Ectodermal cell (in vitro differentiated cells): ENCODE data around the gene SZRD1.
A peak's percentile ranks its signal among the peaks of the same experiment; 100 is the strongest.

Experiments used
- H3K27ac ChIP-seq: 2 replicates; pipeline ENCODE4 v1.7.0; 2013; ENCODE audit warnings: mild to moderate bottlenecking, low read depth, low read length; ENCODE audit not compliant: insufficient read depth, poor library complexity, severe bottlenecking
- H3K27me3 ChIP-seq: 2 replicates; pipeline ENCODE4 v1.7.0; 2013; ENCODE audit warnings: mild to moderate bottlenecking, low read length; ENCODE audit not compliant: insufficient read depth, control insufficient read depth, poor library complexity, severe bottlenecking
- H3K36me3 ChIP-seq: one replicate; pipeline ENCODE4 v1.7.0; 2013; ENCODE audit warnings: low read length; ENCODE audit not compliant: control insufficient read depth, insufficient read depth
- H3K4me1 ChIP-seq: one replicate; pipeline ENCODE4 v1.7.0; 2013; ENCODE audit warnings: low read length; ENCODE audit not compliant: control insufficient read depth, insufficient read depth
- H3K4me3 ChIP-seq: 2 replicates; pipeline ENCODE4 v1.7.0; 2013; ENCODE audit warnings: low read depth, low read length, control low read depth; ENCODE audit not compliant: insufficient read depth
- H3K9me3 ChIP-seq: 2 replicates; pipeline ENCODE4 v1.7.0; 2013; ENCODE audit warnings: mild to moderate bottlenecking, low read length, moderate library complexity; ENCODE audit not compliant: control insufficient read depth
- WGBS, 2 experiments: methylation state at CpG; one replicate each; pipeline ENCODE4 v1.1.7; 2013; ENCODE audit warnings: missing lambda C conversion rate in 2 of 2; 5-methylcytosine and 5-hydroxymethylcytosine counted together

SZRD1 gene

GRCh38 chr1:16438924-16439323 is 71.9 kb downstream of the SZRD1 start:
- H3K9me3 ChIP-seq, result no peaks in the 10 kb centered on the region
- H3K27me3 ChIP-seq, result no peaks in the 10 kb centered on the region
- 87 to 92% methylated on average over 2 of the region's 2 CpGs for WGBS, 2 experiments
- no peaks in the 10 kb centered on the region for H3K4me1 ChIP-seq
- peaks cover 9% of the 10 kb centered on the region for H3K36me3 ChIP-seq
- H3K27ac ChIP-seq, result no peak overlapping the region
- no peak overlapping the region for H3K4me3 ChIP-seq

GRCh38 chr1:16440131-16440469 is 73.1 kb downstream of the SZRD1 start:
- H3K4me1 ChIP-seq, result no peaks in the 10 kb centered on the region
- no peak overlapping the region for H3K27ac ChIP-seq
- H3K36me3 ChIP-seq, result peaks cover 15% of the 10 kb centered on the region
- peak overlapping the region; percentile 100 for H3K4me3 ChIP-seq
- H3K27me3 ChIP-seq, result no peaks in the 10 kb centered on the region
- 61 to 64% methylated on average over 7 of the region's 7 CpGs for WGBS, 2 experiments
- no peaks in the 10 kb centered on the region for H3K9me3 ChIP-seq

- Histone ChIP-seq H3K9me3 (no peaks in the 10 kb centered on the region), H3K4me3 (peak within 1 kb of the TSS; percentile 100), H3K36me3 (peaks cover 15% of the 10 kb centered on the region), H3K27ac (no peak within 1 kb of the TSS), H3K27me3 (no peaks in the 10 kb centered on the region), H3K4me1 (no peaks in the 10 kb centered on the region)
- 1% methylated on average over 68 of the region's 68 CpGs for WGBS, 2 experiments
Measured at GRCh38 chr1:16440470-16441281, 73.6 kb downstream of the SZRD1 start, which contains the start of gene NECAP2. TSS of gene NECAP2 (plus strand) at chr1:16440724. CDS start at chr1:16440762, 38 bp downstream.

GRCh38 chr1:16441282-16441665 is 74.2 kb downstream of the SZRD1 start:
- H3K27me3 ChIP-seq, result no peaks in the 10 kb centered on the region
- H3K9me3 ChIP-seq, result no peaks in the 10 kb centered on the region
- H3K4me3 ChIP-seq, result peak overlapping the region; percentile 100
- no peak overlapping the region for H3K27ac ChIP-seq
- no peaks in the 10 kb centered on the region for H3K4me1 ChIP-seq
- peaks cover 18% of the 10 kb centered on the region for H3K36me3 ChIP-seq
- WGBS, 2 experiments, result 2 to 4% methylated on average over 9 to 12 of the region's 12 CpGs

- Histone ChIP-seq H3K4me3 (no peak overlapping the region), H3K27ac (no peak overlapping the region), H3K27me3 (no peaks in the 10 kb centered on the region), H3K36me3 (peaks cover 19% of the 10 kb centered on the region), H3K9me3 (no peaks in the 10 kb centered on the region), H3K4me1 (no peaks in the 10 kb centered on the region)
- WGBS, 2 experiments, result 91 to 92% methylated on average over 7 of the region's 7 CpGs
Measured at GRCh38 chr1:16442265-16442664, 75.2 kb downstream of the SZRD1 start.

- WGBS, 2 experiments, result 90 to 97% methylated on average over 2 of the region's 2 CpGs
Measured at GRCh38 chr1:16442941-16443340, 75.9 kb downstream of the SZRD1 start.

GRCh38 chr1:16443975-16444770 is 77.1 kb downstream of the SZRD1 start:
- peaks cover 37% of the 10 kb centered on the region for H3K36me3 ChIP-seq
- no peaks in the 10 kb centered on the region for H3K27me3 ChIP-seq
- no peak overlapping the region for H3K27ac ChIP-seq
- 94 to 95% methylated on average over 14 of the region's 14 CpGs for WGBS, 2 experiments
- H3K4me1 ChIP-seq, result no peaks in the 10 kb centered on the region
- no peaks in the 10 kb centered on the region for H3K9me3 ChIP-seq
- no peak overlapping the region for H3K4me3 ChIP-seq

More at GRCh38 chr1:16442941-16443340, 75.9 kb downstream of the SZRD1 start:
- Histone ChIP-seq H3K4me3 (no peak overlapping the region), H3K9me3 (no peaks in the 10 kb centered on the region), H3K36me3 (peaks cover 26% of the 10 kb centered on the region), H3K27ac (no peak overlapping the region), H3K4me1 (no peaks in the 10 kb centered on the region), H3K27me3 (no peaks in the 10 kb centered on the region)

GRCh38 chr1:16445052-16445451 is 78.0 kb downstream of the SZRD1 start:
- 94 to 96% methylated on average over 4 of the region's 4 CpGs for WGBS, 2 experiments
- no peaks in the 10 kb centered on the region for H3K27me3 ChIP-seq
- H3K4me1 ChIP-seq, result no peaks in the 10 kb centered on the region
- H3K27ac ChIP-seq, result no peak overlapping the region
- H3K4me3 ChIP-seq, result no peak overlapping the region
- peaks cover 39% of the 10 kb centered on the region for H3K36me3 ChIP-seq
- H3K9me3 ChIP-seq, result no peaks in the 10 kb centered on the region

- H3K27me3 ChIP-seq, result no peaks in the 10 kb centered on the region
- no peaks in the 10 kb centered on the region for H3K9me3 ChIP-seq
- no peak overlapping the region for H3K4me3 ChIP-seq
- H3K36me3 ChIP-seq, result peaks cover 39% of the 10 kb centered on the region
- WGBS, 2 experiments, result 96 to 98% methylated on average over 10 of the region's 10 CpGs
- no peaks in the 10 kb centered on the region for H3K4me1 ChIP-seq
- H3K27ac ChIP-seq, result no peak overlapping the region
Measured at GRCh38 chr1:16446116-16446515, 79.1 kb downstream of the SZRD1 start.

- Histone ChIP-seq H3K9me3 (no peaks in the 10 kb centered on the region), H3K4me1 (no peaks in the 10 kb centered on the region), H3K27me3 (no peaks in the 10 kb centered on the region), H3K27ac (no peak overlapping the region), H3K4me3 (no peak overlapping the region), H3K36me3 (peaks cover 43% of the 10 kb centered on the region)
- 94 to 95% methylated on average over 9 of the region's 9 CpGs for WGBS, 2 experiments
Measured at GRCh38 chr1:16447641-16448040, 80.6 kb downstream of the SZRD1 start.
